PC-9 (cell line): Measurements from ENCODE around the gene NAV3. TPM values are rescaled to one million over a fixed set of nuclear protein-coding genes. Genes with fewer than 3 reads are reported as not detected.

ENCODE experiments used
- BruUV-seq: library from RNA; stranded (reverse); fragments of 400-500 nt; replicated peaks from 2 replicates; lab custom pipeline; 2021; lab: Mats Ljungman, UMichigan
- CTCF ChIA-PET: fragments of 300-600 bp; sonication (Branson Sonifier 250); formaldehyde crosslinking; loops from one replicate; lab custom pipeline; 2022; ENCODE audit warnings: antibody characterized with exemption; lab: Charles Lee
- POLR2A ChIA-PET: fragments of 300-600 bp; sonication (Branson Sonifier 250); formaldehyde crosslinking; loops from one replicate; lab custom pipeline; 2022; ENCODE audit warnings: antibody characterized with exemption; ENCODE audit not compliant: unreplicated experiment; lab: Charles Lee
- DNase-seq, 2 experiments: peaks; one replicate each; pipeline versions ENCODE4 v3.0.0 to v3.0.0-alpha.2; 2015 to 2022; ENCODE audit warnings: mixed read lengths in 1 of 2
- H2AFZ ChIP-seq: fragments of 200-600 bp; sonication (generic); 2 replicates; pipeline ENCODE4 v1.8.1; 2017; ENCODE audit warnings: antibody characterized with exemption
- H3F3A ChIP-seq: fragments of 200-600 bp; sonication (generic); 2 replicates; pipeline ENCODE4 v1.8.1; 2017; ENCODE audit warnings: antibody characterized with exemption, mild to moderate bottlenecking, low read depth; ENCODE audit not compliant: insufficient read depth
- H3K27ac ChIP-seq: fragments of 200-600 bp; sonication (generic); 2 replicates; pipeline ENCODE4 v1.6.1; 2016; ENCODE audit warnings: mixed run types
- H3K27me3 ChIP-seq: fragments of 200-600 bp; sonication (generic); 2 replicates; pipeline ENCODE4 v1.6.1; 2016; ENCODE audit warnings: low read depth, mixed run types; ENCODE audit not compliant: insufficient read depth
- H3K36me3 ChIP-seq: fragments of 200-600 bp; sonication (generic); 2 replicates; pipeline ENCODE4 v1.6.1; 2016; ENCODE audit warnings: low read depth, mixed run types
- H3K4me1 ChIP-seq: fragments of 200-600 bp; sonication (generic); replicated peaks from 2 replicates; pipeline ENCODE4 v1.6.1; 2016; ENCODE audit warnings: mixed run types; ENCODE audit not compliant: insufficient read depth
- H3K4me2 ChIP-seq: fragments of 200-600 bp; sonication (generic); 2 replicates; pipeline ENCODE4 v1.6.1; 2017; ENCODE audit warnings: mixed run types
- H3K4me3 ChIP-seq: fragments of 200-600 bp; sonication (generic); 2 replicates; pipeline ENCODE4 v1.6.1; 2016; ENCODE audit warnings: mixed run types
- H3K79me2 ChIP-seq: fragments of 200-600 bp; sonication (generic); 2 replicates; pipeline ENCODE4 v1.6.1; 2017; ENCODE audit warnings: low read depth, mixed run types
- H3K9me2 ChIP-seq: fragments of 200-600 bp; sonication (generic); 2 replicates; pipeline ENCODE4 v1.8.1; 2017; ENCODE audit warnings: mild to moderate bottlenecking; ENCODE audit not compliant: insufficient read depth
- H3K9me3 ChIP-seq: fragments of 200-600 bp; sonication (generic); 2 replicates; pipeline ENCODE4 v1.8.1; 2016; ENCODE audit warnings: low read depth; ENCODE audit not compliant: insufficient read depth
- H4K20me1 ChIP-seq: fragments of 200-600 bp; sonication (generic); 2 replicates; pipeline ENCODE4 v1.8.1; 2017; ENCODE audit not compliant: insufficient read depth
- CTCF ChIP-seq: fragments of 200-600 bp; sonication (generic); conservative IDR thresholded peaks from 2 replicates; pipeline ENCODE4 v1.6.1; 2017; ENCODE audit warnings: mixed run types, antibody characterized with exemption, mild to moderate bottlenecking, moderate library complexity
- EZH2 ChIP-seq: fragments of 200-600 bp; sonication (generic); IDR thresholded peaks from 2 replicates; pipeline ENCODE4 v1.8.0; 2017; ENCODE audit warnings: antibody characterized with exemption, low read depth
- intact Hi-C: fragments of 100-400 bp; cut with micrococcal nuclease; formaldehyde crosslinking; loops from one replicate; pipeline ENCODE4 v1.10.0; 2022; ENCODE audit not compliant: unreplicated experiment
- total RNA-seq: library from RNA; stranded (reverse); gene quantifications from 2 replicates; pipeline ENCODE4 v1.2.3, GENCODE V29; 2021

NAV3 gene
- total RNA-seq, 1 experiment from 2014 or later: 13.6 TPM

GRCh38 chr12:77968571-77968970 is 137.9 kb downstream of the NAV3 start:
- POLR2A ChIA-PET: no interaction called here
- H3K27ac ChIP-seq: no peak overlapping the region
- no peaks in the 10 kb centered on the region for H3K36me3 ChIP-seq
- no peaks in the 10 kb centered on the region for H4K20me1 ChIP-seq
- no peaks in the 10 kb centered on the region for H3K4me1 ChIP-seq
- H3K27me3 ChIP-seq: no peaks in the 10 kb centered on the region
- no peak overlapping the region for H3K4me3 ChIP-seq
- CTCF ChIA-PET: no interaction called here
- H3K9me2 ChIP-seq: no peaks in the 10 kb centered on the region
- no peaks in the 10 kb centered on the region for H3F3A ChIP-seq
- no peak overlapping the region for H3K4me2 ChIP-seq
- H2AFZ ChIP-seq: peak overlapping the region; percentile 50; the same call in 1 of the 2 replicates
- BruUV-seq: no TSS peak
- intact Hi-C loops: no loop called here
- no peak for TF ChIP-seq CTCF
- TF ChIP-seq EZH2: no peak
- no peak for DNase-seq
- no peaks in the 10 kb centered on the region for H3K79me2 ChIP-seq
- H3K9me3 ChIP-seq: no peaks in the 10 kb centered on the region

GRCh38 chr12:77973579-77973978 is 142.9 kb downstream of the NAV3 start:
- BruUV-seq: no TSS peak

GRCh38 chr12:77974645-77975044 is 144.0 kb downstream of the NAV3 start:
- DNase-seq: no peak
- H3K4me3 ChIP-seq: no peak overlapping the region
- H2AFZ ChIP-seq: no peak overlapping the region
- intact Hi-C loops: no loop called here
- H3K4me1 ChIP-seq: no peaks in the 10 kb centered on the region
- no peaks in the 10 kb centered on the region for H3K27me3 ChIP-seq
- TF ChIP-seq EZH2: no peak
- no peak for TF ChIP-seq CTCF
- no peak overlapping the region for H3K4me2 ChIP-seq
- H4K20me1 ChIP-seq: no peaks in the 10 kb centered on the region
- no peak overlapping the region for H3K27ac ChIP-seq
- H3K9me2 ChIP-seq: peaks cover 11% of the 10 kb centered on the region; the same call in 1 of the 2 replicates
- 0 out of 2 replicates have a peak, but pooled peaks cover 3% of the 10 kb centered on the region for H3K9me3 ChIP-seq
- no TSS peak for BruUV-seq
- H3K36me3 ChIP-seq: no peaks in the 10 kb centered on the region
- ChIA-PET POLR2A (no interaction called here), CTCF (no interaction called here)
- no peaks in the 10 kb centered on the region for H3K79me2 ChIP-seq
- H3F3A ChIP-seq: no peaks in the 10 kb centered on the region

More at GRCh38 chr12:77973579-77973978, 142.9 kb downstream of the NAV3 start:
- Histone ChIP-seq H3K9me2 (peaks cover 11% of the 10 kb centered on the region; the same call in 1 of the 2 replicates), H3K4me1 (no peaks in the 10 kb centered on the region), H3K4me2 (no peak overlapping the region), H3F3A (no peaks in the 10 kb centered on the region), H3K79me2 (no peaks in the 10 kb centered on the region), H3K36me3 (no peaks in the 10 kb centered on the region), H2AFZ (peak overlapping the region; percentile 56; the same call in 1 of the 2 replicates), H4K20me1 (no peaks in the 10 kb centered on the region), H3K27ac (no peak overlapping the region), H3K27me3 (no peaks in the 10 kb centered on the region), H3K4me3 (no peak overlapping the region), H3K9me3 (0 out of 2 replicates have a peak, but pooled peaks cover 3% of the 10 kb centered on the region)
- TF ChIP-seq CTCF (no peak), EZH2 (no peak)
- POLR2A ChIA-PET: no interaction called here
- CTCF ChIA-PET: no interaction called here
- DNase-seq: no peak
- intact Hi-C loops: no loop called here
